COLO829 (cell line): Measurements from ENCODE around the gene SDCCAG8.

Experiments
- DNase-seq: peaks from one replicate; pipeline ENCODE4 v3.0.0; 2012; ENCODE audit warnings: low spot score

SDCCAG8 gene

GRCh38 chr1:243420016-243420945, 164.4 kb downstream of the SDCCAG8 start:
- DNase-seq: no peak

- no peak for DNase-seq
Observed at GRCh38 chr1:243420946-243421685, 165.3 kb downstream of the SDCCAG8 start.

- DNase-seq: no peak
Observed at GRCh38 chr1:243421784-243422183, 165.9 kb downstream of the SDCCAG8 start.

DNA sequence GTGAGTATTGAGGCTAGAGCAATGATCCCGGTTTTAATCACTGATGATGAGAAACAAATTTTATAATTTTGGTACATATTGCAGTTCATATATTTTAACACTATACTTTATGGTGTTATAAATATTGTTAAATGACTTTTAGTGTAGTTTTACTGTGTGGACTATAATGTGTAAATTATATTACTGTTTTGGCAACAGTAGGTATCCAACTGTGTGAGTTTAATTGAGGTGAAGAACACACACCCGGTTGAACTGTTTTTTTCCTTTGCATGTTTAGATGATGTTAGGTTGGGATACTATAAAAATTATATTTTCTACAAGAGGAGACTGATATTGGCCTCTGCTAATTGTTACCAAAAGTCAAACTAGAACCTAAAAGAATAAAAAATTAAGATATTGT, 166.5 kb downstream of the SDCCAG8 start:
- DNase-seq: no peak

DNA sequence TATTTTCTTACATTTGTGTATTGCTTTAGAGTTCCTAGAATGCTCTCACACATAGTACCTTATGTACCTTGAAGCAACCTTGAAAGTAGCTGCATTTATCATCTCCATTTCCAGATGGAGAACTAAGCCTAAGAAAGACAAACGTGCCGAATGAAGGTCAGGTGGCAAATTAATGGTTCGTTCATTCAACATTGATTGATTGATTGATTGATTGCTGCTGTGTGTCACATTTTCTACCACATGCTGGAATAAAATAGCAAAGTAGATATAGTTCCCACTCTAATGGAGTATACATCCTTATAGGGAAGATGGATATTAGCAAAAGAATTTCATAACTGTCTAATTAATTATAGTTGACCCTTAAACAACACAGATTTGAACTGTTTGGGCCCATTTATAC, 172.2 kb downstream of the SDCCAG8 start:
- no peak for DNase-seq

- DNase-seq: no peak
Observed at GRCh38 chr1:243428617-243429342, 172.9 kb downstream of the SDCCAG8 start.

DNA sequence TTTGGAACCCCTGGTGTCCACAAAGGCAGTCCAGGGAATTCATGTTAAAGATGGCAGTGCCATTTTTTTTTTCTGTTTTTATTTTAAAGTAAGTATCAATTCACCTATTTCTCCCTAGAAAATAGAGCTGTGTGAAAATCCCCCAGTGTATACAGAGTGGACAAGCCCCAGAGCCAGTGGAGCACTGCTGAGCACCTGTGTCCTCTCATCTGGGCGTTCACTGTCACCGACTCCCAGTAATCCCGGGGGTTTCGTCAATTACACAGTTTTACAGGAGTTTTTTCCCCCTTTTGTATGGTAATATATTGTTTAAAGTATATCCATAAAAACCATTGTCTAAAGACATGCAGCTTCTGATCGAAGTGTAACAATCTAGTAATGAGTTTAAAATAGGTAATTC, 175.8 kb downstream of the SDCCAG8 start:
- no peak for DNase-seq

DNA sequence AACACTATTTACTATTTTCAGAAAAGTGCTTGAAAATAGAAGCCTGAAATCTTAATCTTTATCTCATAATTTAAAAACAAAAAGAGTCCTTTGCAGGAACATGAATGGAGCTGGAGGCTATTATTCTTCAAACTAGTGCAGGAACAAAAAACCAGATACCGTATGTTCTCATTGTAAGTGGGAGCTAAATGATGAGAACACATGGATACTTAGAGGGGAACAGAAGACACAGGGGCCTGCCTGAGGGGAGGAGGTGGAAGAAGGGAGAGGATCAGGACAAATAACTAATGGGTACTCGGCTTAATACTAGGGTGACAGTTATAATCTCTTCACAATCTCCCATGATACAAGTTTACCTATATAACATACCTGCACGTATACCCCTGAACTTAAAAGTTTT, 176.3 kb downstream of the SDCCAG8 start:
- DNase-seq: no peak

DNA sequence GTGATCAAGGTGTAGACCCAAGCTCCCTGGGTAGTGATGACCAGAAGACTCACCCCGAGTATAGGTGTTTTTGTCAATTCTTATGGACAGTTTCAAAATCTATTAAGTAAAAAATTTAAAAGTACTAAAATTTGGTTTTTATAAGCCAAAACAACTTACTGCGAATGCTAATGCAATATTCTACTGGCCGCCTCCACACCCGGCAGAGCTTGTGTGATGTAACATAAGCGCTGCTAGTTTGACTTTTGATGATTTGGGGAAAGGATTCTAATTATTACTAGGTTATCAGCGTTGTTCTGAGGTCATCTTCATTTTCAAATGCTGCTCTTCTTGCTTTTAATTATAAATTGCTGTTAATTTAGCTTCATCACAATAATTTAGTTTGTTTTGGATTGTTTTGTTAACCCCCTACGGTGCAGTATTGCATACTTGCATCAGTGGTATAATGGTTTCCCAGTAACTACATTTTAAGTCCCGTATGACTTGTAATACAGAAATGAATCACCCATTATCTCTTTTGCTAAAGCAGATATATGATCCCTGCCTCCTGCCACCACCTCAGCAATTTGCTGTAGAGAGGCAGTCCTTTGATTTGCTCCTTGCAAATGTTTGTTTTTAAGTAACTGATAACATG, 178.0 kb downstream of the SDCCAG8 start:
- no peak for DNase-seq

GRCh38 chr1:243434594-243434993, 178.8 kb downstream of the SDCCAG8 start:
- DNase-seq: no peak

DNA sequence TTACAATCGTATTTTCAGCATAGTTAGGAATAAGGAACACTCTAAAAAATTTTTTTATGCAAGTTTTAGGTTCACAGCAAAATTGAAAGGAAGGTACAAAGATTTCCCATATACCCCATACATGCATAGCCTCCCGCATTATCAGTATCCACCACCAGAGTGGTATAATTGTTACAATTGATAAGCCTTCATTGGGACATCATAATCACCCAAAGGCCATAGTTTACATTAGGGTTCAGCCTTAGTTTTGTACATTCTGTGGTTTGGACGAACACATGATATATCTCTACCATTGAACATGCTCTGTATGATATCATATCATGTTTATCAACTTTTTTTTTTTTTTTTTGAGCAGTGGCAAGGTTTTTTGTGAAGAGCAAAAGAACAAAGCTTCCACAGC, 180.0 kb downstream of the SDCCAG8 start:
- no peak for DNase-seq

DNA sequence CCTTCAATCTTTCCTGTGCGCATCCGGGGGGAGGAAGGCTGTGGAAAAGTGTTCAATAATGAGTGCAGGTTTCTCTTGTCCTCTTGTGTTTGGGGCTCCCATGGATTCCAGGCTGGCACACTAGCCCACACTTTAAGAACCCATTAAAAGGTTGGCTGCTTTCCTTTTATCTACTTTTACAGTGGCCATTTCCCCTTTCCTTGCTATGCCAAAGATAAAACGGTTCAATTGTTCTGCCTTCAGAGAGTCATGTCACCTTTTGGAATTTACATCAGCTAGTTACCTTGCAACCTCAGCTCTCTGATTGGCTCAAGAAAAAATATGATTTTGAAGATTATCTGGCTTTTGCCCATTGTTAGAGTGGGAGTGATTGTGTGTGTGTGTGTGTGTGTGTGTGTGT, 182.3 kb downstream of the SDCCAG8 start:
- DNase-seq: no peak

- DNase-seq: no peak
Observed at GRCh38 chr1:243438815-243439214, 183.0 kb downstream of the SDCCAG8 start.

DNA sequence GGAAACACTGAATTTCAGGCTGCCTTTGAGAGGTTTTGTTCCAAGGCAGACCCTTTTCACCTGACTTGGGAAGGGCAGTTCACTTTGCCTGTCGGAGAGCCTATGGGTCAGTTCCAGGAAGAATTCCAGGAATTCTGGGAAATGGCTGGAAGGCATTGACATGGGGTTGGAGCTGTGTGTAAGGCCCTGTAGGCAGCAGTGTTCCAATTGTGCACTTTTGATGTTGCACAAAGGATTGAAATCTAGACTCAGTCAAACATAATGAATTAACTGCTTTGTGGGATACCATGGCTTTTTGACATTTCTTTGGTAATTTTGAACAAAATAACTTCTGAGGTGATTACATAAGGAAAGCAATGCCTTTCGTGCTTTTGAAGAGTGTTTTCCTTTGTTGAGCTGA, 184.6 kb downstream of the SDCCAG8 start:
- DNase-seq: no peak

GRCh38 chr1:243441601-243442000, 185.8 kb downstream of the SDCCAG8 start:
- DNase-seq: no peak

DNA sequence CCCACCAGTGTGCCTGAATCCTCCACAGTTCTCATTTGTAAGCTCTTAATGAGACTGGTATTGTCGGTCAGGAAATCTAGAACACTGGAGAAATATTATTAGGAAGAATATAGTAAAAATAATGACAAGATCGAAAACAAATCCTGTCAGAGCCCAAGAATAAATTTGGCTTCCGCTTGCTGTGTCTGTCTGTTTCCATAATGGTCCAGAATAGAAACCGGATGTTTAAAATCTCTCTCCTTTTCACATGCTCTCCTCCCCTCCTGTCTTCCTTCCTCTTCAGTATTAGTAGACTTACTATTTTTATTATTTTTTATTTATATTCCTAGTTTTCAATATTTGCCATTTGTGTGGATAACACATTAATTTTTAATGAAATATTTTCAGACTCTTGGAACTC, 187.7 kb downstream of the SDCCAG8 start:
- no peak for DNase-seq

DNA sequence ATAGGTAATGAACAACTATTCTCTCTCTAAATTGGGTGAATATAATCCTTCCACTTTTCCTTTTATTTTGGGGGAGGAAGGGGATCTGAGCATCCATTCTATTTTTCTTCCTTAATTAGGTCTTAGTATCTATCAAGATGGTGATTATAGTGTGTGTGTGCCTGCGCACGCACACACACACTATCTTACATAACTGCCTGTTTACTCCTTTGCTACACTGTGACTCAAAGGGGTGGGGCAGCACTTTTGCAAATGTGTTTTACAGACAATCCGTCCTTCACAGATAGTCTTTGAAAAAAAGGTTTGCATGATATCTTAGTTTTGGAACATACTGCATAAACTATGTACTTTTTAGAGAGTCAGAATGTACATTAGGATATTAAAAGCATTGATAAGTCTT, 191.5 kb downstream of the SDCCAG8 start:
- DNase-seq: no peak

DNA sequence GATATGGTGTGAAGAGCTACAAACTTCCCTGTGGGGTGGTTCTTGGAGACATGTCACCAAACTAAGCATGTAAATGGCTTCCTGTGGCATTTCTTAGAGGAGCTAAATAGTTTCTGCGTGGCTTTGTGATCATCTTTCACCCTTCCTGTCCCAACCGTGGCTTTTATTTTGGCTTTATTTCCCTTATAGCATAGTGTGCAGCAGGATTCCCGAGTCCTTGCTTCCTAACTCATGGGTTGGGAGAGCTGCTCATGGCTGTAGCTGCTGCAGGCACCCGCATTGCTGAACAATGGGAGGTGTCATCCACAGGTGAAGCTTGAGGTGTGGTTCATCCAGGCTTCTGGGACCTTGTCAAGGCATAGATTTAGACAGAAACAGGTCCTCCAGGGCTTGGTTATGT, 192.0 kb downstream of the SDCCAG8 start:
- DNase-seq: no peak

DNA sequence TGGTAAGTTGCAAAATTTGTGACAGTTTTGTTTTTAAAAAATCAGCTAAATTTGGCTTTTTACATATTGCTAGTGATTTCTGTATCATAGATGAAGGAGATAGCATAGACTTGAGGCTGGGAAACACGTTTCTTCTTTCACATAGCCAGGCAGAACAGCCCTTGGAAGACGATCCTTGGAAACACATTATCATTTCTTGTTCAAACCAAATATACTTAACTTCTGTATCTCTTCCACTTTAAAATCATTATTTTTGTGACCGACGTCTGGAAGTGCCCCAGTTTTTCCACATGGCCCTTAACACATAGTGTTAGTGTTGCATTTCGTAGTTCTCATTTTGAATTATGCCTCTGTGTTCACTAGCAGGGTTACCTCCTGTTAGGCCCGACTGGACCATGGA, 193.5 kb downstream of the SDCCAG8 start:
- DNase-seq: no peak

DNA sequence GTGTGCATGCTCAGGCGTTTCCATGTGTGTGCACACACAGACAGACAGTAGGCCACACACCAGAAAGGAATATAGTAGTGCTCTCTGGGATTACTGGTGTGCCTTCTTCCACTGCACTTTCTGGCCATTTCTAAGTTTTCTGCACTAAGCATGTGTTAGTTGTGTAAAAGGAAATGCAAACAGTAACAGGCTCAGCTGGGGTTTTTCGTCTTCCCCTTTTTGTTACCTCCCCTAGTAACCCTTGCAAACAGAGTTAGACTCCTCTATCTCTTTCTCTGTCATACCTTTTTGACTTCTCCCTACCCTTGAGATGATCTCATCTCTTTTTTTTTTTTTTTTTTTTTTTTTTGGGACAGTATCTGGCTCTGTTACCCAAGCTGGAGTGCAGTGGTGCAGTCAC, 196.3 kb downstream of the SDCCAG8 start:
- DNase-seq: no peak

DNA sequence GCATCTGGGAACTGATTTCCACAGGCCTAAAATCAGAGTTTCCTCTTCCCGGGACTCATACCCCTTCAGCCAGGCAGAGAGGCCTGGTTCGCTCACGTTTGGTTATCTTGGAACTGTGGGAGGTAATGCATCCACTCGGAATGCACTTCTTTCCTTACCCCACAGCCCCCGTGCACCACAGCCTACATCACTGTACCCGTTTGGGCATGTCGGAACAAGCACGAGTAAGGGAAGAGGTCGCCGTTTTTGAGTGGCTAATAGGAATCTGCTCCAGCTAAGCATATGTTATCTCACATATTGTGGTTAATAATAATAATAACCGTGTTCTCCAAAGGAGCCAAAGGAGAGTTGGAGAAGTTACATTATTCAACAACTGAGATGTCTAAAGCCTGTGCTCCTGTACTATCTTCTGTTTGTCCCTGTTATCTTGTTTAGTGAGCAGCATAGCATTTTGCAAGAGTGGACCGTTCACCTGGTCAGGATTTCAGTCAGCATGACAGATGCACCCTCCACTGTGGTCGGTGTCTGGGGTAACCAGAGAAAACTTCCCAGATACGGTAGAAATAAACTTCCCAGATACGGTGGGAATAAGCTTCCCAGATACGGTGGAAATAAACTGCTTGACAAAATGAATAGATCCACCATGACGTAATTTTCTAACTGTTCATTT, 198.6 kb downstream of the SDCCAG8 start:
- DNase-seq: no peak
